Astrocyte (in vitro differentiated cells and primary cell): ENCODE results near the gene ZFYVE21.

Source experiments
- CTCF ChIP-seq: IDR thresholded peaks from 2 replicates; pipeline ENCODE4 v1.5.1; 2011; ENCODE audit warnings: low read depth, mild to moderate bottlenecking, inconsistent platforms, low read length, moderate library complexity; ENCODE audit not compliant: insufficient read depth
- EZH2 ChIP-seq: IDR thresholded peaks from 2 replicates; pipeline ENCODE4 v1.6.1; 2012; ENCODE audit warnings: mild to moderate bottlenecking, low read length, inconsistent platforms; ENCODE audit not compliant: insufficient read depth

- no peak for TF ChIP-seq CTCF
- no peak for TF ChIP-seq EZH2
Observed at GRCh38 chr14:103724116-103724515, 8.5 kb downstream of the ZFYVE21 start.
